GM12865 (cell line): ENCODE measurements around the gene CCDC170.
"Not testable (repeated sequence)": the region's sequence is repeated elsewhere in the genome, so short reads cannot be mapped to it uniquely, and the experiment has no call there.

ENCODE experiments used
- DNase-seq: peaks from one replicate; pipeline ENCODE4 v3.0.0; 2010; ENCODE audit warnings: low read depth
- H3K4me3 ChIP-seq: 2 replicates; pipeline ENCODE4 v1.5.1; 2011; ENCODE audit warnings: mild to moderate bottlenecking, low read depth, low read length, control low read depth
- CTCF ChIP-seq: IDR thresholded peaks from 2 replicates; pipeline ENCODE4 v1.5.1; 2011; ENCODE audit warnings: low read length, control low read depth, low read depth, inconsistent platforms; ENCODE audit not compliant: insufficient read depth; ENCODE audit errors: missing control alignments

CCDC170 gene

GRCh38 chr6:151451950-151452749 is 41.7 kb upstream of the CCDC170 start, which contains the start of gene RMND1:
Gene RMND1 (minus strand): TSS chr6:151452126. CDS start chr6:151445811, 6,315 bp downstream.
- DNase-seq = peak; percentile 100
- H3K4me3 ChIP-seq = peak within 1 kb of the TSS; percentile 91

GRCh38 chr6:151452750-151453427 is 40.9 kb upstream of the CCDC170 start:
- H3K4me3 ChIP-seq = peak overlapping the region; percentile 91
- TF ChIP-seq CTCF = no peak
- peak; percentile 12 for DNase-seq

More at GRCh38 chr6:151451950-151452749, 41.7 kb upstream of the CCDC170 start, which contains the start of gene RMND1:
- no peak for TF ChIP-seq CTCF

GRCh38 chr6:151455751-151456398 is 37.9 kb upstream of the CCDC170 start:
- not testable (repeated sequence) for H3K4me3 ChIP-seq, DNase-seq

GRCh38 chr6:151461673-151462072 is 32.1 kb upstream of the CCDC170 start:
- no peak for DNase-seq
- no peak overlapping the region for H3K4me3 ChIP-seq
- no peak for TF ChIP-seq CTCF

- DNase-seq = no peak
- TF ChIP-seq CTCF = no peak
- H3K4me3 ChIP-seq = no peak overlapping the region
These were observed 29.1 kb upstream of the CCDC170 start for GRCh38 chr6:151464702-151465101.

GRCh38 chr6:151475653-151476523 is 17.9 kb upstream of the CCDC170 start:
- peak; percentile 56 for DNase-seq
- peak overlapping the region; percentile 20; the same call in 1 of the 2 replicates for H3K4me3 ChIP-seq
- TF ChIP-seq CTCF = peak; percentile 57
